HEK293T (cell line): ENCODE data around the gene P2RX3.

Experiments
- CTCF ChIA-PET: fragments of 350-600 bp; formaldehyde crosslinking; extraction: SDS; loops from one replicate; lab custom pipeline; 2021; ENCODE audit warnings: antibody characterized with exemption, inconsistent platforms; lab: Yijun Ruan, JAX
- POLR2A ChIA-PET: fragments of 350-600 bp; formaldehyde crosslinking; extraction: SDS; loops from one replicate; lab custom pipeline; 2020; ENCODE audit warnings: antibody characterized with exemption, inconsistent platforms; lab: Yijun Ruan, JAX
- DNase-seq: peaks from one replicate; pipeline ENCODE4 v3.0.0; 2012; ENCODE audit warnings: mixed read lengths; ENCODE audit errors: extremely low spot score
- ARNT ChIP-seq: fragments of 450-650 bp; IDR thresholded peaks from 2 replicates; pipeline ENCODE4 v1.6.1; 2017; ENCODE audit warnings: mild to moderate bottlenecking
- BHLHE40 ChIP-seq: fragments of 450-650 bp; IDR thresholded peaks from 2 replicates; pipeline ENCODE4 v1.6.1; 2016; ENCODE audit warnings: mild to moderate bottlenecking, moderate library complexity, borderline replicate concordance
- CTBP1 ChIP-seq: fragments of 450-650 bp; IDR thresholded peaks from 2 replicates; pipeline ENCODE4 v1.6.1; 2016; ENCODE audit warnings: borderline replicate concordance
- ELF4 ChIP-seq: fragments of 450-650 bp; IDR thresholded peaks from 2 replicates; pipeline ENCODE4 v1.6.1; 2017; ENCODE audit warnings: antibody characterized with exemption
- FOXA1 ChIP-seq: fragments of 450-650 bp; IDR thresholded peaks from 2 replicates; pipeline ENCODE4 v1.6.1; 2016; ENCODE audit warnings: mild to moderate bottlenecking
- FOXK2 ChIP-seq: fragments of 450-650 bp; IDR thresholded peaks from 2 replicates; pipeline ENCODE4 v1.6.1; 2016; ENCODE audit warnings: mild to moderate bottlenecking
- FOXM1 ChIP-seq: fragments of 450-650 bp; IDR thresholded peaks from 2 replicates; pipeline ENCODE4 v1.6.1; 2017; ENCODE audit warnings: mild to moderate bottlenecking, borderline replicate concordance
- HDGF ChIP-seq: fragments of 450-650 bp; IDR thresholded peaks from 2 replicates; pipeline ENCODE4 v1.6.1; 2017; ENCODE audit warnings: antibody characterized with exemption, borderline replicate concordance
- L3MBTL2 ChIP-seq: fragments of 450-650 bp; conservative IDR thresholded peaks from 2 replicates; pipeline ENCODE4 v1.6.1; 2016; ENCODE audit warnings: mild to moderate bottlenecking
- LEF1 ChIP-seq: fragments of 450-650 bp; IDR thresholded peaks from 2 replicates; pipeline ENCODE4 v1.6.1; 2017; ENCODE audit warnings: mild to moderate bottlenecking, borderline replicate concordance
- NFRKB ChIP-seq: fragments of 450-650 bp; IDR thresholded peaks from 2 replicates; pipeline ENCODE4 v1.6.1; 2016; ENCODE audit warnings: mild to moderate bottlenecking, moderate library complexity
- PKNOX1 ChIP-seq: fragments of 450-650 bp; IDR thresholded peaks from 2 replicates; pipeline ENCODE4 v1.6.1; 2016
- SP1 ChIP-seq: fragments of 450-650 bp; IDR thresholded peaks from 2 replicates; pipeline ENCODE4 v1.6.1; 2017
- SUZ12 ChIP-seq: fragments of 450-650 bp; IDR thresholded peaks from 2 replicates; pipeline ENCODE4 v1.6.1; 2016; ENCODE audit warnings: mild to moderate bottlenecking
- TARDBP ChIP-seq: fragments of 450-650 bp; IDR thresholded peaks from 2 replicates; pipeline ENCODE4 v1.6.1; 2016
- ZNF384 ChIP-seq: fragments of 450-650 bp; IDR thresholded peaks from 2 replicates; pipeline ENCODE4 v1.6.1; 2016

P2RX3 gene

GRCh38 chr11:57339328-57339727, 1.2 kb downstream of the P2RX3 start:
- DNase-seq: no peak
- ChIA-PET CTCF (interaction anchor here (0.9 to 1.5 kb wide), 3 partner anchors 13 to 78 kb away, joined by 3 to 5 read pairs (median 3); no protein-coding TSS in a partner anchor), POLR2A (interaction anchor here (7.3 kb wide), 1 partner anchor 14 kb away, joined by 121 read pairs; the partner anchor contains the start of gene TNKS1BP1)
- TF ChIP-seq BHLHE40 (no peak), ARNT (no peak), HDGF (no peak), NFRKB (no peak), CTBP1 (no peak), FOXK2 (no peak)

GRCh38 chr11:57340039-57340615, 2.0 kb downstream of the P2RX3 start:
- ChIA-PET POLR2A (interaction anchor here (1.0 to 7.3 kb wide), 2 partner anchors 15 to 28 kb away, joined by 4 to 121 read pairs; partner anchors contain the start of gene TNKS1BP1), CTCF (interaction anchor here (0.6 to 1.1 kb wide), 7 partner anchors 10 to 1286 kb away, joined by 3 to 6 read pairs (median 3); no protein-coding TSS in a partner anchor)
- no peak for TF ChIP-seq FOXM1
- peak; percentile 94 for TF ChIP-seq PKNOX1
- DNase-seq: peak; percentile 56

- no peak for TF ChIP-seq HDGF
- no peak for TF ChIP-seq NFRKB
- no peak for TF ChIP-seq PKNOX1
- no peak for TF ChIP-seq ELF4
- TF ChIP-seq CTBP1: no peak
- no peak for TF ChIP-seq SP1
- no peak for TF ChIP-seq L3MBTL2
- no peak for TF ChIP-seq FOXM1
- no peak for TF ChIP-seq LEF1
- TF ChIP-seq ARNT: no peak
- no peak for TF ChIP-seq ZNF384
- TF ChIP-seq FOXK2: no peak
- no peak for TF ChIP-seq SUZ12
- TF ChIP-seq TARDBP: no peak
- no peak for TF ChIP-seq FOXA1
- no peak for TF ChIP-seq BHLHE40
- DNase-seq: no peak
- POLR2A ChIA-PET: interaction anchor here (7.3 kb wide), 1 partner anchor 16 kb away, joined by 121 read pairs; the partner anchor contains the start of gene TNKS1BP1
- CTCF ChIA-PET: interaction anchor here (0.8 kb wide), 1 partner anchor 30 kb away, joined by 3 read pairs; no protein-coding TSS in a partner anchor
These were observed 3.2 kb downstream of the P2RX3 start for GRCh38 chr11:57341250-57341808.

- CTCF ChIA-PET: no interaction called here
- POLR2A ChIA-PET: interaction anchor here (1.5 kb wide), 1 partner anchor 17 kb away, joined by 8 read pairs; no protein-coding TSS in a partner anchor
These were observed 4.5 kb downstream of the P2RX3 start for GRCh38 chr11:57342702-57343101.

GRCh38 chr11:57343825-57344224, 5.7 kb downstream of the P2RX3 start:
- no peak for DNase-seq

More at GRCh38 chr11:57342702-57343101, 4.5 kb downstream of the P2RX3 start:
- DNase-seq: no peak
- TF ChIP-seq LEF1: no peak
- no peak for TF ChIP-seq SUZ12
- no peak for TF ChIP-seq PKNOX1
- TF ChIP-seq CTBP1: no peak
- no peak for TF ChIP-seq NFRKB
- TF ChIP-seq ELF4: no peak
- TF ChIP-seq BHLHE40: no peak
- TF ChIP-seq L3MBTL2: no peak
- TF ChIP-seq FOXM1: no peak
- TF ChIP-seq FOXA1: no peak
- no peak for TF ChIP-seq HDGF
- TF ChIP-seq SP1: no peak
- TF ChIP-seq TARDBP: no peak
- TF ChIP-seq ZNF384: no peak
- TF ChIP-seq FOXK2: no peak

More at GRCh38 chr11:57343825-57344224, 5.7 kb downstream of the P2RX3 start:
- CTCF ChIA-PET: no interaction called here
- TF ChIP-seq PKNOX1 (peak; percentile 41; the same call in 1 of the 2 replicates), CTBP1 (no peak)
- POLR2A ChIA-PET: interaction anchor here (1.5 kb wide), 1 partner anchor 18 kb away, joined by 8 read pairs; no protein-coding TSS in a partner anchor
